AG04450 (cell line): ENCODE measurements around the gene APBA2. TPM values are rescaled to one million over a fixed set of nuclear protein-coding genes. Genes with fewer than 3 reads are reported as not detected.

ENCODE experiments used
- CTCF ChIA-PET: fragments of 300-600, 350-600 bp; formaldehyde crosslinking; extraction: SDS; loops from one replicate; lab custom pipeline; 2022; ENCODE audit warnings: antibody characterized with exemption, inconsistent platforms; lab: Charles Lee
- POLR2A ChIA-PET: fragments of 350-600 bp; formaldehyde crosslinking; extraction: SDS; loops from one replicate; lab custom pipeline; 2021; ENCODE audit warnings: antibody characterized with exemption, inconsistent platforms; lab: Yijun Ruan, JAX
- DNase-seq: peaks from one replicate; pipeline ENCODE4 v3.0.0-alpha.2; 2011; ENCODE audit warnings: low read depth, low spot score
- H3K27ac ChIP-seq: one replicate; pipeline ENCODE4 v1.5.1; 2012; ENCODE audit warnings: low read depth, low read length, control low read depth
- H3K27me3 ChIP-seq: one replicate; pipeline ENCODE4 v1.6.0; 2012; ENCODE audit warnings: low read length; ENCODE audit not compliant: control insufficient read depth, insufficient read depth
- H3K4me3 ChIP-seq: 2 replicates; pipeline ENCODE4 v1.5.1; 2011; ENCODE audit warnings: mild to moderate bottlenecking, low read depth, low read length, control low read depth
- H3K9me3 ChIP-seq: 2 replicates; pipeline ENCODE4 v1.5.1; 2012; ENCODE audit warnings: low read length; ENCODE audit not compliant: control insufficient read depth, insufficient read depth
- CTCF ChIP-seq: IDR thresholded peaks from 2 replicates; pipeline ENCODE4 v1.5.1; 2011; ENCODE audit warnings: low read depth, low read length, control low read depth, inconsistent platforms
- polyA plus RNA-seq: library from polyadenylated mRNA; depleted of rRNA; stranded (reverse); fragments of >200 nt; gene quantifications from 2 replicates; pipeline ENCODE4 v1.2.3, GENCODE V29; 2011

APBA2 gene
- polyA plus RNA-seq, 1 experiment, result 18.9 TPM

GRCh38 chr15:28954466-28955159 lies 68.8 kb downstream of the APBA2 start:
- H3K27ac ChIP-seq, result no peak overlapping the region
- ChIA-PET CTCF (no interaction called here), POLR2A (no interaction called here)
- TF ChIP-seq CTCF, result no peak
- H3K9me3 ChIP-seq, result no peaks in the 10 kb centered on the region; the same call in none of the 2 replicates
- no peaks in the 10 kb centered on the region for H3K27me3 ChIP-seq
- no peak overlapping the region for H3K4me3 ChIP-seq
- no peak for DNase-seq

- DNase-seq, result no peak
- ChIA-PET CTCF (no interaction called here), POLR2A (no interaction called here)
- Histone ChIP-seq H3K27me3 (no peaks in the 10 kb centered on the region), H3K4me3 (no peak overlapping the region), H3K9me3 (no peaks in the 10 kb centered on the region; the same call in none of the 2 replicates), H3K27ac (peak overlapping the region; percentile 43)
- no peak for TF ChIP-seq CTCF
Measured at GRCh38 chr15:28955160-28955992, 69.6 kb downstream of the APBA2 start.

- DNase-seq, result no peak
- Histone ChIP-seq H3K4me3 (no peak overlapping the region), H3K27me3 (no peaks in the 10 kb centered on the region), H3K9me3 (no peaks in the 10 kb centered on the region; the same call in none of the 2 replicates), H3K27ac (peak overlapping the region; percentile 43)
- TF ChIP-seq CTCF, result no peak
- CTCF ChIA-PET, result no interaction called here
- POLR2A ChIA-PET, result no interaction called here
Measured at GRCh38 chr15:28955993-28956421, 70.2 kb downstream of the APBA2 start.

GRCh38 chr15:28956491-28956890 lies 70.7 kb downstream of the APBA2 start:
- POLR2A ChIA-PET, result no interaction called here
- CTCF ChIA-PET, result no interaction called here

More at GRCh38 chr15:28956491-28956890, 70.7 kb downstream of the APBA2 start:
- no peak overlapping the region for H3K27ac ChIP-seq
- H3K27me3 ChIP-seq, result no peaks in the 10 kb centered on the region
- no peak for TF ChIP-seq CTCF
- H3K4me3 ChIP-seq, result no peak overlapping the region
- H3K9me3 ChIP-seq, result no peaks in the 10 kb centered on the region; the same call in none of the 2 replicates
- DNase-seq, result no peak
